ENCODE data around the gene TEX264. TPM values are rescaled to one million over a fixed set of nuclear protein-coding genes. Genes with fewer than 3 reads are reported as not detected.

The TEX264 gene
- total RNA-seq, 5 donors from 2014 or later (not counting 1 experiment from before 2014, with no cell fraction given) = 35.9 to 51.0 (median 47.0) TPM

DNA sequence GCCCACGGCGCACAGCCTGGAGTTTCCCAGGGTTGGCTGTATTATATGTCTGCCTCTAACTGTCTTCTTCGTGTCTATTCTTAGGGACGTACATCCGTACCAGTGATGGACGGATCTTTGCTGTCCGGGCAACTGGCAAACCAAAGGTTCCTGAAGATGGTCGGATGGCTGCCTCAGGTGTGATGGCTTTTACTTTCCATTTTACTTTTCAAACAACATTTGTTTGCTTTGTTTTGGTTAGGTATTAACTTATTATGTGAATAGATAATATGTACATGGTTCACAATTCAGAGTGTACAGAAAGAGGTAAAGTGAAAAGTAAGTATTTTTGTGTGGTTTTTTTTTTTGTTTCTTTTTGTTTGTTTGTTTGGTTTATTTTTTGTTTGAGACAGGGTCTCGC is 11.1 kb upstream of the TEX264 start:
- 100% methylated on average over 4 of the region's 9 CpGs for WGBS (ENCODE audit: insufficient coverage)
- Mint-ChIP-seq H3K9me3 (no peaks in the 10 kb centered on the region), H3K4me1 (no peaks in the 10 kb centered on the region), H3K27me3 (no peaks in the 10 kb centered on the region), H3K4me3 (no peak overlapping the region), H3K36me3 (peaks cover 76% of the 10 kb centered on the region), H3K27ac (peak overlapping the region in 1 of 2 donors; percentile 59)
- ChIA-PET CTCF (interaction anchor here in 1 of 2 donors (0.7 kb wide), 1 partner anchor 22 kb away, joined by 3 read pairs; no protein-coding TSS in a partner anchor), POLR2A (interaction anchor here in 1 of 2 donors (0.6 kb wide), 1 partner anchor 29 kb away, joined by 5 read pairs; no protein-coding TSS in a partner anchor)
- ATAC-seq (replicated peaks in 1 of 4) = no peak
- Histone ChIP-seq H3K4me3 (ENCODE audit: control insufficient read depth in 1 of 2, extremely low read depth in 1 of 2, low read length in 1 of 2) (no peak overlapping the region), H3K4me1 (ENCODE audit: control insufficient read depth in 1 of 2, extremely low read depth in 1 of 2, insufficient read depth in 2 of 2, low read length in 2 of 2) (no peaks in the 10 kb centered on the region), H3K27ac (ENCODE audit: low read length) (no peak overlapping the region), H3K9me3 (no peaks in the 10 kb centered on the region), H3K27me3 (replicated peaks in 1 of 2; ENCODE audit: control insufficient read depth in 2 of 2, extremely low read depth in 1 of 2, insufficient read depth in 2 of 2, low read length in 1 of 2) (no peaks in the 10 kb centered on the region), H3K36me3 (ENCODE audit: control insufficient read depth in 2 of 2, extremely low read depth in 1 of 2, insufficient read depth in 1 of 2, low read length in 1 of 2) (peaks cover 5 to 62% of the 10 kb centered on the region in 2 donors)
- no peak for DNase-seq

DNA sequence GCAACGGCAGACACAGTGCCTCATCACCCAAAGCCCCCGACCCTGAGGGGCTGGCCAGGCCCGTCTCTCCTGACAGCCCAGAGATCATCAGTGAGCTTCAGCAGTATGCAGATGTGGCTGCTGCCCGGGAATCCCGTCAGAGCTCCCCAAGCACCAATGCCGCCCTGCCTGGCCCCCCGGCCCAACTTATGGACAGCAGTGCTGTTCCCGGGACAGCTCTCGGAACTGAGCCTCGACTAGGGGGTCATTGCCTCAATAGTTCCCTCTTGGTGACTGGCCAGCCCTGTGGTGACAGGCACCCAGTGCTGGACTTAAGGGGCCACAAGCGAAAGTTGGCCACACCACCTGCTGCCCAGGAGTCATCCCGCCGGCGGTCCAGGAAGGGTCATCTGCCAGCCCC is 8.6 kb upstream of the TEX264 start:
- no peak overlapping the region for H3K27ac Mint-ChIP-seq
- H3K4me1 Mint-ChIP-seq = peaks cover 2 to 5% (median 5%) of the 10 kb centered on the region in 3 donors
- Histone ChIP-seq H3K27me3 (replicated peaks in 1 of 2; ENCODE audit: control insufficient read depth in 2 of 2, extremely low read depth in 1 of 2, insufficient read depth in 2 of 2, low read length in 1 of 2) (no peaks in the 10 kb centered on the region), H3K4me1 (ENCODE audit: control insufficient read depth in 1 of 2, extremely low read depth in 1 of 2, insufficient read depth in 2 of 2, low read length in 2 of 2) (no peaks in the 10 kb centered on the region), H3K9me3 (no peaks in the 10 kb centered on the region), H3K36me3 (ENCODE audit: control insufficient read depth in 2 of 2, extremely low read depth in 1 of 2, insufficient read depth in 1 of 2, low read length in 1 of 2) (peaks cover 0 to 42% of the 10 kb centered on the region in 2 donors), H3K4me3 (ENCODE audit: control insufficient read depth in 1 of 2, extremely low read depth in 1 of 2, low read length in 1 of 2) (no peak overlapping the region), H3K27ac (ENCODE audit: low read length) (no peak overlapping the region)
- ChIA-PET POLR2A (no interaction called here), CTCF (no interaction called here)
- H3K36me3 Mint-ChIP-seq = peaks cover 59% of the 10 kb centered on the region
- H3K9me3 Mint-ChIP-seq = no peaks in the 10 kb centered on the region
- H3K4me3 Mint-ChIP-seq = no peak overlapping the region
- DNase-seq = no peak
- H3K27me3 Mint-ChIP-seq = no peaks in the 10 kb centered on the region
- ATAC-seq (replicated peaks in 1 of 4) = no peak
- 96% methylated on average over 14 of the region's 14 CpGs for WGBS (ENCODE audit: insufficient coverage)

DNA sequence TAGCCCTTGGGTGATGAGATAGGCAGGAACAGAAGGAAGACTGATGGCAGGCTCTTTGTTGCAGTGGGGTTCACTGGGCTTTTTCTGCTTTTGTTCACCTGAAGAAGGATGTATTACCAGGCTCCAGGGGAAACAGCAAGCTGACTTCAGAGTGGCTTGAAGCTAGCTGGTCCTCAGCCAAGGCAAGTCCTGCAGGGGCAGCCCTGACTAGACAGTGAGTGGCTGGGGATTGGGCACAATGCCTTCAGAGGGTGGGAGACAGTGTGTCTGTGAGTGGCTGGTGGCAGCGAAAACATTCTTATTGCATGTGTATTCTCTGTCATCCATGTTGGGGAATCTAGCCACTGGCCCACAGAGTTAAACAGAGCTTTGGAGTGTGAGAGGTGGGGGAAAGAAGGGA is 2.3 kb upstream of the TEX264 start:
- Mint-ChIP-seq H3K4me1 (peaks cover 43 to 50% (median 49%) of the 10 kb centered on the region in 3 donors), H3K27ac (peak overlapping the region in 1 of 2 donors; percentile 83), H3K27me3 (no peaks in the 10 kb centered on the region), H3K9me3 (no peaks in the 10 kb centered on the region), H3K36me3 (peaks cover 10% of the 10 kb centered on the region), H3K4me3 (peak overlapping the region in 1 of 3 donors; percentile 92)
- H3K27me3 ChIP-seq (replicated peaks in 1 of 2; ENCODE audit: control insufficient read depth in 2 of 2, extremely low read depth in 1 of 2, insufficient read depth in 2 of 2, low read length in 1 of 2) = no peaks in the 10 kb centered on the region
- peaks cover 16 to 42% of the 10 kb centered on the region in 2 experiments for H3K4me1 ChIP-seq (ENCODE audit: control insufficient read depth in 1 of 2, extremely low read depth in 1 of 2, insufficient read depth in 2 of 2, low read length in 2 of 2)
- H3K27ac ChIP-seq (ENCODE audit: low read length) = no peak overlapping the region
- DNase-seq = no peak
- H3K9me3 ChIP-seq = no peaks in the 10 kb centered on the region
- no CpG with 5 or more reads among the region's 1 CpG for WGBS (ENCODE audit: insufficient coverage)
- ChIA-PET CTCF (interaction anchor here in 1 of 2 donors (0.9 to 3.1 kb wide), 6 partner anchors 13 to 283 kb away, joined by 3 to 33 read pairs (median 20); partner anchors contain the start of genes DCAF1 and MANF), POLR2A (no interaction called here)
- ATAC-seq (replicated peaks in 1 of 4) = no peak
- H3K4me3 ChIP-seq (ENCODE audit: control insufficient read depth in 1 of 2, extremely low read depth in 1 of 2, low read length in 1 of 2) = no peak overlapping the region
- no peaks in the 10 kb centered on the region for H3K36me3 ChIP-seq (ENCODE audit: control insufficient read depth in 2 of 2, extremely low read depth in 1 of 2, insufficient read depth in 1 of 2, low read length in 1 of 2)

DNA sequence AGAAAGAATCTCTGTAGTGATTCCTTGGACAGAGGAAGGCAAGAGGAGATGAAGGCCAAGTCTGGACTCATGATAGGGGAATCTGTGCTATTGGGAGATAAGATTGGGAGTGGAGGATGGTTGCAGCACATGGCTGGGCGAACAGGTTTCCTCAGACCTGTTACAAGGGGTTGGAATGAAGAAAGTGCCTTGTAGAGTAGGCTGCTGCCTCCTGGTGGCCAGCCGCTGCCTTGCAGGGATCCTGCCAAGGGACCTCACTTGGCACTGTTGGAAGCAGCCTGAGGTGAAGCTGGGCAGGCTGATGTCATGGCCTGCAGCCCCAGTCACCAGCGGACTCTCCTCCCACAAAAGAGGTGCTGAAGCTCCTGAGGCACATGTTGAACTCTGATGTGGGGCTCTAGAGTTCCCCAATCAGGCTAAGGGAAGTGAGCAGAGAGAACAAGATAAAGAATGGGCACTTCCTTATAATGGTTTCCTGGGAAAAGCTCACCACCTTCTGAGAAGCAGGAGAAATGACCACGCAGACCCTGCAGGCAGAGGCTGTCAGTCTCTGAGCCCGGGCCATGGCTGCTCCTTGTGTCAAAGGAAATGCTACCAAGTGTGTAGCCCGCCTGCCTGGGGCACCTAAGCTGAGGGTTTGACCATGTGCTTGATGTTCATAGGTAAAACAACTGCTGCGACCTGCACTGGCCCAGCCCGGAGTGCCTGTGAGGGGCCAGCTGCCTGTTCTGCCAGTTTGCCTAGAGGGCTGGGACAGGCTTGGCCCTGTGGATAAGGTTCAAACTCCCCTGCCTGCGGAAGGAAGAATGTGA is 1.6 kb upstream of the TEX264 start:
- POLR2A ChIA-PET = interaction anchor here (1.1 to 1.5 kb wide), 2 partner anchors 12 to 13 kb away, joined by 5 to 8 read pairs; no protein-coding TSS in a partner anchor
- Mint-ChIP-seq H3K4me3 (peak overlapping the region; percentile 49 to 92 (median 88)), H3K27me3 (no peaks in the 10 kb centered on the region), H3K36me3 (peaks cover 4% of the 10 kb centered on the region), H3K4me1 (peaks cover 50 to 57% (median 56%) of the 10 kb centered on the region in 3 donors), H3K27ac (peak overlapping the region; percentile 77 to 84), H3K9me3 (no peaks in the 10 kb centered on the region)
- CTCF ChIA-PET = interaction anchor here (0.6 to 3.1 kb wide), 16 partner anchors 10 to 284 kb away, joined by 3 to 33 read pairs (median 4); partner anchors contain the start of genes DCAF1 (in 1 of the 2), MANF (in 1 of the 2) and RRP9 (in 1 of the 2)
- ATAC-seq (replicated peaks in 1 of 4) (no peak), DNase-seq (peak; percentile 37 to 84 (median 68))
- 51% methylated on average over 6 of the region's 9 CpGs for WGBS (ENCODE audit: insufficient coverage)
- H3K27ac ChIP-seq (ENCODE audit: low read length) = peak overlapping the region; percentile 75
- no peaks in the 10 kb centered on the region for H3K27me3 ChIP-seq (replicated peaks in 1 of 2; ENCODE audit: control insufficient read depth in 2 of 2, extremely low read depth in 1 of 2, insufficient read depth in 2 of 2, low read length in 1 of 2)
- peaks cover 20 to 49% of the 10 kb centered on the region in 2 experiments for H3K4me1 ChIP-seq (ENCODE audit: control insufficient read depth in 1 of 2, extremely low read depth in 1 of 2, insufficient read depth in 2 of 2, low read length in 2 of 2)
- H3K36me3 ChIP-seq (ENCODE audit: control insufficient read depth in 2 of 2, extremely low read depth in 1 of 2, insufficient read depth in 1 of 2, low read length in 1 of 2) = peaks cover 0 to 4% of the 10 kb centered on the region in 2 donors
- H3K4me3 ChIP-seq (ENCODE audit: control insufficient read depth in 1 of 2, extremely low read depth in 1 of 2, low read length in 1 of 2) = no peak overlapping the region
- no peaks in the 10 kb centered on the region for H3K9me3 ChIP-seq

DNA sequence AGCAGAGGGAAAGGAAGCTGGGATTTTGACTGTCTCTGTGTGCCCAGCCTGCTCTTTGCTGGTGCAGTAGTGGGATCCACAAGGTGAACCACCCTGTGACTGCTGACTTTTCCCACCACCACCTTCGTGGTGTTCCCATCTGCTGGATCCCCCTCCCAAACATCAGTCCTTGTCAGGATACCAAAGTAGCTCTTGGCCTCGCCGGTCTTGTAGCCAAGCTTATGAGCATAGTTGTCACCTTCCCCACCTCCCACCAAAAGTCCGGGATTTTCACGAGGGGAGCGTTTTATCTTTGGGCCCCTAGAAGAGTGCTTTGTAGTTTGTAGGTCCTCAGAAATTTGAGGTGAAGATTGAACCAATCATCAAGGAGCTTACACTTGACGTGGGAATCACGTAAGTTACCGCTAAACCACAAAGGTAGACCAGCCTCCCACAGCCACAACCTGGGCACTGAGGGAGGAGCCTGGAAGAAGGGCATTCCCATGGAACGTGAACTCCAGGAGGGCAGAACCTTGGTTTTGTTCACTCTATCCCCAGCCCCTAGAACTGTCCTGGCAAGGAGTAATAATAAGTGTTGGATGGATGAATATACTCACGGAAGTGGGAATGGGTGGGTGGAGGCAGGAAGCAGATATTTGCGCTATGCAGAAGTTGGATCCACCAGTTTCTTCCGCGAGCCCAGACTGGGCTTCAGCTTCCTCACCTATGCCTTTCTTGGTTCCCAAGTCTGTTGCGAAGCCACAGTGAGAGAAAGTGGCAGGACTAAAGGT is 814 bp upstream of the TEX264 start:
- H3K27me3 ChIP-seq (replicated peaks in 1 of 2; ENCODE audit: control insufficient read depth in 2 of 2, extremely low read depth in 1 of 2, insufficient read depth in 2 of 2, low read length in 1 of 2) = no peaks in the 10 kb centered on the region
- peak overlapping the region; percentile 77 to 84 for H3K27ac Mint-ChIP-seq
- no peaks in the 10 kb centered on the region for H3K9me3 ChIP-seq
- peak overlapping the region; percentile 75 for H3K27ac ChIP-seq (ENCODE audit: low read length)
- 17% methylated on average over 6 of the region's 15 CpGs for WGBS (ENCODE audit: insufficient coverage)
- H3K4me3 Mint-ChIP-seq = peak overlapping the region; percentile 67 to 92 (median 88)
- H3K36me3 Mint-ChIP-seq = peaks cover 4% of the 10 kb centered on the region
- H3K4me1 Mint-ChIP-seq = peaks cover 58 to 65% (median 64%) of the 10 kb centered on the region in 3 donors
- POLR2A ChIA-PET = interaction anchor here (0.6 to 1.5 kb wide), 3 partner anchors 12 to 24 kb away, joined by 5 to 8 read pairs (median 7); no protein-coding TSS in a partner anchor
- ATAC-seq (replicated peaks in 1 of 4) (peak in 1 of 4 experiments; percentile 25), DNase-seq (peak in 4 of 35 experiments; percentile 11 to 68 (median 30))
- H3K4me1 ChIP-seq (ENCODE audit: control insufficient read depth in 1 of 2, extremely low read depth in 1 of 2, insufficient read depth in 2 of 2, low read length in 2 of 2) = peaks cover 20 to 57% of the 10 kb centered on the region in 2 experiments
- H3K4me3 ChIP-seq (ENCODE audit: control insufficient read depth in 1 of 2, extremely low read depth in 1 of 2, low read length in 1 of 2) = peak overlapping the region; percentile 43 to 75
- H3K36me3 ChIP-seq (ENCODE audit: control insufficient read depth in 2 of 2, extremely low read depth in 1 of 2, insufficient read depth in 1 of 2, low read length in 1 of 2) = peaks cover 6 to 12% of the 10 kb centered on the region in 2 donors
- CTCF ChIA-PET = interaction anchor here (0.6 to 3.1 kb wide), 15 partner anchors 8 to 271 kb away, joined by 3 to 33 read pairs (median 4); partner anchors contain the start of genes DCAF1 (in 1 of the 2) and RRP9 (in 1 of the 2)
- H3K9me3 Mint-ChIP-seq = no peaks in the 10 kb centered on the region
- no peaks in the 10 kb centered on the region for H3K27me3 Mint-ChIP-seq

All from T-cell (primary cell).